Coronary artery (tissue), 2 donors: ENCODE data around the gene ANTKMT.

ENCODE experiments used
- DNase-seq: peaks from one replicate; pipeline ENCODE4 v3.0.0-alpha.2; 2017; ENCODE audit warnings: low spot score
- H3K27ac ChIP-seq, 2 donors: fragments of 200-600 bp; sonication (generic); one replicate each; pipeline ENCODE4 v1.5.1; 2016 to 2019
- H3K4me3 ChIP-seq: fragments of 200-600 bp; sonication (generic); 2 replicates; pipeline ENCODE4 v1.5.1; 2016; ENCODE audit warnings: mild to moderate bottlenecking, moderate library complexity
- CTCF ChIP-seq: fragments of 200-600 bp; sonication (generic); IDR thresholded peaks from one replicate; pipeline ENCODE4 v1.5.1; 2019; ENCODE audit warnings: antibody characterized with exemption

The ANTKMT gene

GRCh38 chr16:762595-763268 lies 41.8 kb downstream of the ANTKMT start:
- H3K4me3 ChIP-seq: no peak overlapping the region
- no peak for TF ChIP-seq CTCF
- DNase-seq: no peak
- no peak overlapping the region for H3K27ac ChIP-seq

GRCh38 chr16:763369-764183 lies 42.6 kb downstream of the ANTKMT start:
- no peak for TF ChIP-seq CTCF
- Histone ChIP-seq H3K4me3 (no peak overlapping the region), H3K27ac (no peak overlapping the region)
- no peak for DNase-seq

- TF ChIP-seq CTCF: no peak
- no peak for DNase-seq
- H3K4me3 ChIP-seq: no peak overlapping the region
- no peak overlapping the region for H3K27ac ChIP-seq
Observed at GRCh38 chr16:764184-764750, 43.3 kb downstream of the ANTKMT start.

GRCh38 chr16:764848-765487 lies 44.0 kb downstream of the ANTKMT start:
- Histone ChIP-seq H3K4me3 (no peak overlapping the region), H3K27ac (no peak overlapping the region)
- TF ChIP-seq CTCF: no peak
- no peak for DNase-seq

GRCh38 chr16:765488-765865 lies 44.5 kb downstream of the ANTKMT start:
- Histone ChIP-seq H3K27ac (no peak overlapping the region), H3K4me3 (no peak overlapping the region)
- TF ChIP-seq CTCF: no peak
- DNase-seq: no peak

- H3K4me3 ChIP-seq: no peak overlapping the region
- DNase-seq: no peak
- no peak overlapping the region for H3K27ac ChIP-seq
- TF ChIP-seq CTCF: no peak
Observed at GRCh38 chr16:766008-766819, 45.3 kb downstream of the ANTKMT start.
